GM19463 (cell line): ENCODE results near the gene CYP27A1.
"Not testable (repeated sequence)": the region's sequence is repeated elsewhere in the genome, so short reads cannot be mapped to it uniquely, and the experiment has no call there.

ENCODE experiments used
- ATAC-seq: cut with Tn5 transposase; IDR thresholded peaks from one replicate; pipeline ENCODE4 v1.9.1; 2021; ENCODE audit warnings: mild to moderate bottlenecking, moderate library complexity; ENCODE audit not compliant: unreplicated experiment

CYP27A1 gene

GRCh38 chr2:218830526-218831306, 48.8 kb downstream of the CYP27A1 start:
- no peak for ATAC-seq

GRCh38 chr2:218831378-218831990, 49.5 kb downstream of the CYP27A1 start, which contains the start of gene PRKAG3:
PRKAG3 (minus strand) TSS chr2:218831803.
- ATAC-seq = no peak

GRCh38 chr2:218832081-218832480, 50.1 kb downstream of the CYP27A1 start:
- ATAC-seq = no peak

- no peak for ATAC-seq
Observed at GRCh38 chr2:218832520-218832919, 50.6 kb downstream of the CYP27A1 start.

GRCh38 chr2:218833023-218833609, 51.2 kb downstream of the CYP27A1 start:
- no peak for ATAC-seq

- no peak for ATAC-seq
Observed at GRCh38 chr2:218834685-218835084, 52.7 kb downstream of the CYP27A1 start.

- no peak for ATAC-seq
Observed at GRCh38 chr2:218837495-218837894, 55.5 kb downstream of the CYP27A1 start.

GRCh38 chr2:218839430-218839829, 57.5 kb downstream of the CYP27A1 start:
- no peak for ATAC-seq

- no peak for ATAC-seq
Observed at GRCh38 chr2:218839888-218840287, 57.9 kb downstream of the CYP27A1 start.

- ATAC-seq = not testable (repeated sequence)
Observed at GRCh38 chr2:218844334-218844733, 62.4 kb downstream of the CYP27A1 start.

GRCh38 chr2:218846963-218847362, 65.0 kb downstream of the CYP27A1 start:
- not testable (repeated sequence) for ATAC-seq

GRCh38 chr2:218849721-218850120, 67.8 kb downstream of the CYP27A1 start:
- ATAC-seq = no peak

- ATAC-seq = no peak
Observed at GRCh38 chr2:218850796-218851195, 68.8 kb downstream of the CYP27A1 start.

GRCh38 chr2:218851286-218851685, 69.3 kb downstream of the CYP27A1 start:
- no peak for ATAC-seq

GRCh38 chr2:218852911-218853667, 71.1 kb downstream of the CYP27A1 start:
- no peak for ATAC-seq

GRCh38 chr2:218853766-218854165, 71.8 kb downstream of the CYP27A1 start:
- ATAC-seq = no peak

- no peak for ATAC-seq
Observed at GRCh38 chr2:218854860-218855259, 72.9 kb downstream of the CYP27A1 start.

GRCh38 chr2:218855305-218856166, 73.6 kb downstream of the CYP27A1 start:
- ATAC-seq = no peak

- no peak for ATAC-seq
Observed at GRCh38 chr2:218856167-218856895, 74.4 kb downstream of the CYP27A1 start.

GRCh38 chr2:218856896-218857243, 74.9 kb downstream of the CYP27A1 start:
- ATAC-seq = no peak
